ENCODE measurements around the gene SSBP3.
"Not testable (repeated sequence)": the region's sequence is repeated elsewhere in the genome, so short reads cannot be mapped to it uniquely, and the experiment has no call there.

The SSBP3 gene

DNA sequence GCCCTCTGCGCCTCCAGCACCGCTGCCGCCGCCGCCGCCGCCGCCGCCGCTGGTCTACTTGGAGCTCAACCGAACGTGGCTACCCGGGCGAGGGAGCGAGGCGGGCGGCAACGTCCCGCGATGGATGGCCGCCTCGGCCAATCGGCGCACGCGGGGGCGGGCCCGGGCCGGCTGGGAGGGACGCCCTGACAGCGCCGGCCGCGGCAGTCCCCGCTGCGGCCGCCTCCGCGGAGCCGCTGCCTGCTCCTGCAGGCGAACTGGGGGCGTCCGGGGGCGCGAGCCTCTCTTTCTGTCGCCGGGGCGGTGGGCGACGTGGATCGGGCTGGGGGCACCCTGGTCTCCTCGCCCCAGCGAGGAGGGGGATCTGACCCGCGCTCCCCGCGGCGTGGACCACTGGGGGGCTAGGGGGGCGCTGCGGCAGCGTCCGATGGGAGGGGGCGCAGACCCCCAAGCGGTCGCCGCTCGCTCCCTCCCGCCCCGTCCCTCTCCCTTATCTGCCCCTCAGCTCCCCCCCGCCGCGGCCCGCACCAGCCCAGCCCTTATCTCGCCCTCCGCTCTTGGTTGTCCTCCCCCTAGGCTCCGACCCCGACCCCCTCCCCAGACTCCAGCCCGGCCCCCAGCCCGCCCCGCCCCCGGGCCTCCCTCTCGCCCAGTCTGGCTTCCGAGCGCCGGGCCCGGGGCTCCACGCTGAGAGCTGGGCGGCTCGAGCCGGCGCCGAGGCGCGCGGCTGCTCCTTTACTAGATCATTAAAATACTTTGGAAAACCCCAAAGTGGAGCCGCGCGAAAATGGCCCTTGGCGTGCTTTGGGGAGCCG is at the start of gene SSBP3:
TSS of gene SSBP3 (minus strand) at position 56 of the 815 bp plus-strand sequence.
- peak; percentile 95 for DNase-seq

DNA sequence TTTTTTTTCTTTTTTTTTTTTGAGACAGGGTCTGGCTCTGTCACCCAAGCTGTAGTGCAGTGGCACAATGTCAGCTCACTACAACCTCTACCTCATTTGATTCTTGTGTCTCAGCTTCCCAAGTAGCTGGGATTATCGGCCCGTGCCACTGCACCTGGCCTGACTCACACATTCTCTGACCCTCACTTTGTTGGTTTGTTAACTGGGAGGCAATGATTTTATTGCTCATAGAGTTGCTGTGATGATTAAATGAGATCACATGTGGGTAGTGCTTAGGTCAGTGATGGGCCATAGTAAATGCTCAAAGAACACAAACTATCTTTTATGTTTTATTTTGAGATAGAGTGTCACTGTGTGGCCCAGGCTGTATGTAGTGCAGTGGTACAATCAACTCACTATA is 47.3 kb upstream of the SSBP3 start:
- no peak for DNase-seq

DNA sequence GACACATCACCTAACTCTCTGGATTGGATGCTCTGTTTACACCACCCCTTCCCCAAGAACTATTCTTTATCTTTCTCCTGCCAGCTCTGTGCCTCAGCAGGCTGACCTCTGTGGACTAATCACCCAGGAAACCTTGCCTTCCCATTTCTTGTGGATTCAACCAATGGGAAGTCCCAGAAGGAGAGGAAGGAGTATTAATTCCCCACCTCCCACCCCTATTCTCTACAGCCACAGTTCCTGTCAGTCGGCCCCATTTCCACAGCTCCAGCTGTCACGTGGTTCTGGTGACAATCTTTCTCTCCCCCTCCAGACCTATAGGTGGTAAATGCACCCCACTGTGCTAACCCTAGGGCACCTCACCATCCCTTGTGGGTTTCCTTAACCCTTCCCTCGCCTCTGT is 46.8 kb upstream of the SSBP3 start:
- DNase-seq, result no peak

DNA sequence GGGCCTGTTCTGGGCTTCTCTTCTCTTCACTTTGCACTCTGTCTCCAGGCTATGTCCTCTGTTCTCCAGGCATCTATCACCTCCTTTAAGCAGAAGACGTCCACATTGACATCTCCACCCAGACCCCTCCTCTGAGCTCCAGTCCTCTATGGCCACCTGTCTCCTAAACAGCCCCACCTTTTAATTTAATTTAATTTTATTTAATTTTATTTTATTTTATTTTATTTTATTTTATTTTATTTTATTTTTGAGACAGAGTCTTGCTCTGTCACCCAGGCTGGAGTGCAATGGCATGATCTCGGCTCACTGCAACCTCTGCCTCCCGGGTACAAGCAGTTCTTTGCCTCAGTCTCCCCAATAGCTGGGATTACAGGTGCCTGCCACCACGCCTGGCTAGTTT is 43.2 kb upstream of the SSBP3 start:
- not testable (repeated sequence) for DNase-seq

DNA sequence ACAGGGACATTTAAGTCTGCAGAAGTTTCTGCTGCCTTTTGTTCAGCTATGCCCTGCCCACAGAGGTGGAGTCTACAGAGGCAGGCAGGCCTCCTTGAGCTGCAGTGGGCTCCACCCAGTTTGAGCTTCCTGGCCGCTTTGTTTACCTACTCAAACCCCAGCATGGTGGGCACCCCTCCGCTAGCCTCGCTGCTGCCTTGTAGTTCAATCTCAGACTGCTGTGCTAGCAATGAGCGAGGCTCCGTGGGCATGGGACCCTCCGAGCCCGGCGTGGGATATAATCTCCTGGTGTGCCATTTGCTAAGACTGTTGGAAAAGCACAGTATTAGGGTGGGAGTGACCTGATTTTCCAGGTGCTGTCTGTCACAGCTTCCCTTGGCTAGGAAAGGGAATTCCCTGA is 42.6 kb upstream of the SSBP3 start:
- DNase-seq, result not testable (repeated sequence)

DNA sequence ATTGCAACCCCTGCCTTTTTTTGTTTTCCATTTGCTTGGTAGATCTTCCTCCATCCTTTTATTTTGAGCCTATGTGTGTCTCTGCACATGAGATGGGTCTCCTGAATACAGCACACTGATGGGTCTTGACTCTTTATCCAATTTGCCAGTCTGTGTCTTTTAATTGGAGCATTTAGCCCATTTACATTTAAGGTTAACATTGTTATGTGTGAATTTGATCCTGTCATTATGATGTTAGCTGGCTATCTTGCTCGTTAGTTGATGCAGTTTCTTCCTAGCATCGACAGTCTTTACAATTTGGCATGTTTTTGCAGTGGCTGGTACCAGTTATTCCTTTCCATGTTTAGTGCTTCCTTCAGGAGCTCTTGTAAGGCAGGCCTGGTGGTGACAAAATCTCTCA is 40.9 kb upstream of the SSBP3 start:
- not testable (repeated sequence) for DNase-seq

DNA sequence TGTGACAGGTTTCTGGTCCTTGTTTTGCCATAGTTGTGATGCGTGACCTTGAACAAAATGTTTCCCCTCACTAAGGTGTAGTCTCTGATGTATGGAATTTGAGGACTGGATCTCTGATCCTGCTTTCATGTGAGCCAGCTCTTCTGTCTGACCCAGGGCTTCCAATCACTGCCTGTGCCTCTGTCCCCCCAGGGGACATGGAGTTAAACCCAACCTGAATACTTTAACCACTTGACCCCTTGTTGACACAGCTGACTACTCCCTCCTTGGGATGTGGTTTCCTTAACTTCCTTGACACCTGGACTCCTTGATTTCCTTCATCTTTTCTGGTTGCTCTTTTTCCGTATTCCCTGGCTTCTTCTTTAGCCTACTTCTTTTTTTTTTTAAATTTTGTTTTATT is 36.0 kb upstream of the SSBP3 start:
- no peak for DNase-seq

DNA sequence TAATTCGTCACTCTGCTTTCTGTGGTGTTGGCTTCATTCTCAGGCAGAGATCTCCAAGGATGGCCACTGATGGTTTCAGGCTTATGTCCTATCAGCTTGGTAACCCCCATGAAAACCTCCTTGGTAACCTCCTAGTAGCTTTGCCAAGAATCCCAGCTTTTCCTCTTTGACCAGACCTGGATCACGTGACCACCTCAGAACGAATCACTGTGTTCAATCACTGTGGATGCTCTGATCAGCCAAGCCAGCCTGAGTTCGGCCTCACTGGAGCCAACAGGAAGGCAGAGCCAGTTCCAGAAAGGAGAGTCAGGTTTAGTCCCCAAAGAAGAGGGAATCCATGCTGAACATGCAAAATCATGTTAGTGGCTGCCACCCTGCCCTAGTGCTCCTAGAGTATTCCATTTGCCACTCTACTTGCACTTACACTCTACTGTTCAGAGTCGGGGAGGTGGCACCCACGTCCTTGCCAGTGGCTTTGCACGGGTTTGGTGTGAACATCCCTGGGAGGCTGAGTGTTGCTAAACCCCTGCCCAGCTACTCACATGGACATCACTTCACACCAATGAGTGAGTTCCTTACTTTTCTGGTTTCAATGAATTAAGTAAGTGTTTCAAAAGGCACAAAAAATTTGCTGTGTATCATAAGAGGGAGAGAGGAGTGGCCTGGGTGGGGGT is 33.5 kb upstream of the SSBP3 start:
- DNase-seq, result no peak

DNA sequence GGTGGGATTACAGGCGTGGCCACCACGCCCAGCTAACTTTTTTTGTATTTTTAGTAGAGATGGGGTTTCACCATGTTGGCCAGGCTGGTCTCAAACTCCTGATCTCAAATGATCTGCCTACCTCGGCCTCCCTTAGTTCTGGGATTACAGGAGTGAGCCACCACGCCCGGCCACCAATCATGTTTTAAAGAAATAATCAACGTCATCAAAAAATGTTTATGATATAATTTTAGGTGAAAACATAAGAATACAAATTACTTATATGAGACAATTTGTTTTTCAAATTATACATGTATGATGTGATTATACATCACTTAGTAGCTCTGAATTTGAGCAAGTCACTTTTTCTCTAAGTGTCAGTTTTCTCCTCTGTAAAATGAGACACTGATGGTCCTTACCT is 31.6 kb upstream of the SSBP3 start:
- no peak for DNase-seq

DNA sequence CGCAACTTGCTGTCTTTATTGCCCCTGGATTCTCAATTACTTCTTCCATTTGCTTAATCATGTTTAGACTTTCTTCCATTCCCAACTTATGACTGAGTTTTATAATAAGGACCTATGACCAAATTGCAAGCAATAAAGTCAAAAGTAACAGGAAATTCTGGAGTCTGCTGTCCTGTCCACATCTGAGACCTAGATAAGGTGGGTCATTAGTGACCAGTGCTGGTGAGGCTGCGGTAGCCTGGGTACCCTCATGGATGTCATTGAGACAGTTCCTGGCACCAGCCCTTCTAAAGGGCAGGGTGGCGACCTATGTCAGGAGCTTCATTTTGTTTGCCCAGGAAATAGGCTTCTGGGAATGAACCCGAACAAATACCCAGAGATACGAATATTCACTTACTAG is 30.6 kb upstream of the SSBP3 start:
- DNase-seq, result no peak

DNA sequence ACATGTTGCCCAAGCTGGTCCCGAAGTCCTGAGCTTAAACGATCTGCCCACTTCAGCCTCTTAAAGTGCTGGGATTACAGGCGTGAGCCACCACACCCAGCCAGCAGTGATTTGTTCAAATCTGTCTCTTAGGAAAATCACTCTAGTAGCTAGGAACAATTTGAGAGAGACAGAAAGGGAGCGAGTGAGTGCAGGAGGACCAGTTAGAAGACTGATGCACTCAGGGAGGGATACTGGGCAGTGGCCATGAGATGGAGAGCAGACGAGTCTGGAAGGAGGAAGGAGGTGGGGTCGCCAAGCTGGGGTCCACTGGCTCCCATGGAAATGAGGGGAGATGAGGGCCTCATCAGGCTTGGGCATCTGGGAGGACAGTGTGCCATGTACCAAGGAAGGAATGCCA is 23.6 kb upstream of the SSBP3 start:
- DNase-seq, result no peak

DNA sequence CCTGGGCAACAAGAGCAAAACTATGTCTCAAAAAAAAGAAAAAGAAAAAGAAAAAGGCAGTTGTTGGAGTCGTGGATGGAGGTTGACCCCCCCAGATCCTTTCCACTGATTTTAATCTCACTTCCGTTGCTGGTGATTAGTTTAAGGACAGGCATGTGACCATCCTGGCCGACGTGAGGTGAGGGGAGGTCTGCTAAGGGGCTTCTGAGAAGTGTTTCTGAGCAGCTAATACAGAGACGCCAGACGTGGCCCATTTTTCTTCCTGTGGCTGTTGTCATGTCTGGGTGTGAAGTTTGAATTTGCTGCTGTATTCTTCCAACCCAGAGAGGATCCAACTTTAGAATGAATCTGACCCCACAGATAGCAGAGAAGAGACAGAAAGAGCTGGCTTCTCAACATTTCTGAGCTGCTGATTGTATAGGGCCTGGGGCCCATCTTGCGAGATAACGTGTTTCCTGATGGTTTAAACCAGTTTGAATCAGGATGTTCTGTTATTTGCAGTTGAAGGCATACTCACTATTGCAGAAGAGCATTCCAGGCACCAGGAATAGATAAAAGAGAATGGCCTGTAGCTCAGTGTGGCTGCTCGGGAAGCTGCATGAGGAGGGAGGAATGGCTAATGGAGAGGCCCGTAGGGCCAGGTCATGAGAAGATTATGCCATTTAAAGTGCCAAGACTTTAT is 22.8 kb upstream of the SSBP3 start:
- no peak for DNase-seq

DNA sequence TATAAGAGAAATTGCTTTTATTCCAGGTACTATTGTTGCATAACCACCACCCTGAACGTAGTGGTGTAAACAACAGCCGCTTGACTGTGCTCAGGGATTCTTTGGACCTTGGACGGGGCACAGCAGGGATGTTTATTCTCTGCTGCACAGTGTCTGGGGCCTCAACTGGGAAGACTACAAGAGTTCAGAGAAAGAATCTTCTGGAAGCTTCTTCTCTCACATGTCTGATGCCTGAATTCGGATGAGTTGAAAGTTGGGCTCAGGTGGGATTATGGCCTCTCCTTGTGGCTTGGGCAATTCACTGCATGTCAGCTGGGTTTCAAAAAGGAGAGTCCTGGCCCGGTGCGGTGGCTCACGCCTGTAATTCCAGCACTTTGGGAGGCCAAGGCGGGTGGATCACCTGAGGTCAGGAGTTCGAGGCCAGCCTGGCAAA is 19.0 kb upstream of the SSBP3 start:
- no peak for DNase-seq

DNA sequence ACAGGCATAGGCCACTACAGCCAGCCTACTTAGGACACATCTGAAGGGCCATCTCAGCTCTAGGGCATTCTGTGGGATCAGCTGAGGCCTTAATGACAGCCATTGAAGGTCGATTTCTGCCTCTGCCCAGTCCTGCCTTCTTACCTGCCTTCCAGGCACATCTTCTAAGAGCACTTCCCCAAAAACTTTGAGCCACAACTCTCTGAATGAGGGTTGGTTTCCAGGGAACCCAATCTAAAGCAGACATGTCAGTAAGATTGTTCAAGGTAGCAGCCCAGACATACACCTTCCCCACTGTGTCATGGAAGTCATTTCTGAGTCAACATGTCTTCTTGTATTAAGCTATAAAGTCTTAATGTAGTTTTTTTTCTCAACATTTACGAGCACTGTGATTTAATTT is 18.2 kb upstream of the SSBP3 start:
- DNase-seq, result no peak

DNA sequence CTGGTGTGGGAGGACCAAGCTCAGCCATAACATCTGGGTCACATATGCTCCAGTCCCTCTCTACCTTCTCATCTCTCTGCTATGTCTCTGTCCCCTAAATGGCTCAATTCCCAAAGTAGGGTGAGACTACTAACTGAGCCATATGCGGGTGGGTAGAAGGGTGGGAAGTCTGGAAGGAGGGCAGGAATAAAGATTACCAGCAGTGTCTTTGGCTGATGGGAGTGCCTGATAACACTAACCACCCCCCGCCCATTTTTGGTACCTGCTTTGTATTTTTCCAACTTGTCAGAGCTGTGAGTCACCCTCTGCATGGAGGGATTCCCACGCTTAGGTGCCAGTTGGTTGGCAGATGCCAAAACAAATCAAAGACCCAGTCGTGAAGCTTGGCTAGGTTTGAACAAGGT is 14.9 kb upstream of the SSBP3 start:
- no peak for DNase-seq

DNA sequence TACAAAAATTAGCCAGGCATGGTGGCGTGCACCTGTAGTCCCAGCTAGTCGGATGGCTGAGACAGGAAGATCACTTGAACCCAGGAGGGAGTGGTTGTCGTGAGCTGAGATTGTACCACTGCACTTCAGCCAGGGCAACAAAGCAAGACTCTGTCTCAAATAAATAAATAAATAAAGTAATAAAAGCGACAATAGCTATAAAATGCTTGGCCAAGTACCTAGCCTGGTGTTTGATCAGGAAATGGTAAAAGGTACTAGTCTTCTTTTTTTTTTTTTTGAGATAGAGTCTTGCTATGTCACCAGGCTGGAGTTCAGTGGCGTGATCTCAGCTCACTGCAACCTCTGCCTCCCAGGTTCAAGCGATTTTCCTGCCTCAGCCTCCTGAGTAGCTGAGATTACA is 12.4 kb upstream of the SSBP3 start:
- not testable (repeated sequence) for DNase-seq

DNA sequence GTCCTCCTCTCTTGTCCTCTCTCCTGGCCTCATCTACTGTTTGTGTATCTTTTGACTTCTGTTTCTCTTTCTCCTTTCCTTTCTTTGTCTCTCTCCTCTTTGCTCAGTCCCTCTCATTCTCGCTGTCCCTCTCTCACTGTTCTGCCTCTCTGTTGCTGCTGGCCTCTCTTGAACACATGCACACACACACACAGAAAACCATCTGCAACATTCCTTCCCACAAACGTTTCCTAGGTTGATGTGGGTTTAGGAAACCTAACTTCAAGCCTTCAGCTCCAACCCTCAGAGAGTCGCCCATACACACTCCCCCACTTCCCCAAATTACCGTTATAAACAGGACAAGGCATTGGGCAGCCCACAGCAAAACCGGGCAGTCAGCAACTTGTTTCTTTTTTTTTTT is 10.9 kb upstream of the SSBP3 start:
- no peak for DNase-seq

DNA sequence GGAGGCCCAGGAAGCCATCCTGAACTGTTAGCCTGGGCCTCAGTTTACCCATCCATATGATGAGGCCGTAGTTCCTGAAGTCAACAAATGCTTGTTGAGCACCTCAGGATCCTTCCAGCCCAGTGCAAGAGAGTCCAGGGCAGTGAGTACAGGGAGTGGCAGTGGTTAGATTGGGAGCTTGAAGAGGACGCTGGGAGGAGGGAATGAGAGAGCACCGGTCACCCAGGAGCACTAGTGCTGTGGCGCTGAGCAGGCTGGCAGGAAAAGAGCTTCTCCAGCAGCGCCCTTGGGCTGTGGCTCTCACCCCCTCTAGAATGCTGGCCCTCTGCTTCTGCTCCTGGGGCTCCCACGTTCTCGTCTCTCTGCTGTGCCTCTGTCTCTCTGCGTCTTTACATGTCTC is 10.2 kb upstream of the SSBP3 start:
- no peak for DNase-seq

DNA sequence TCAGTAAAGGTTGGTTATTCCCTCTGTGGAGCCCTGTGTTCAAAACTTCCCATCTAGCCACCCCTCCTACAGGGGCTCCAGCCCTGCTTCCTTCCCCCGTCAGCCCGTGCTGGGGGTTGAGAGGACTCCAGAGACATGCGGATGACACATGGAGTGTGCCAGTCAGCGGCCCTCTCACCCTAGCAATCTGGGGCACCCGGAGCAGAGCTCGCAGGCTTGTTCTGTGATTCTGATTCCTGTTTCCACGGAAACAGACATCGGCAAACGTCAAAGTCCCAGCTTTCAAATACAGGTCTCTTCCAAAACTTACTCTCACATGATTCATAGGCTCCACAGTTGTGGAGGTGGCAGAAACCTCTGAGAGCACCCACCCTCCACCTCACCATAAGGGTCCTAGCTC is 9.8 kb upstream of the SSBP3 start:
- no peak for DNase-seq

DNA sequence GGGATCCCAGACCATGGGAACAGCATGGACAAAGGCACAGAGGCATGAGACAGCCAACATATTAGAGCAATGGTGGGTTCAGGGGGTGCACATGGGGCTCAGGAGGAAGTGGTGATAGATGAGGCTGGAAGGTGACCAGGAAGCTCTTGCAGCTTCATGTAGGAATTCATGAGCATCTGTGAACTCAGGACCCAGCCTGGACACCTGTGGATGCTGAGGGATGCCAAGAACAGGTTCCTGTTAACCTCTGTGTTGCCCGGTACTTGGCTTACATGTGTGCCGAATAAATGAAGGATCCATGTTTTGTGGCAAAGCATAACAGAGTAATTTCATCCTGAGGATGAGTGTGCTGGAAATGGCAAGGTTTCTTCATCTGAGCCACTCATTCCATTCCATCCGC is 9.3 kb upstream of the SSBP3 start:
- DNase-seq, result no peak

DNA sequence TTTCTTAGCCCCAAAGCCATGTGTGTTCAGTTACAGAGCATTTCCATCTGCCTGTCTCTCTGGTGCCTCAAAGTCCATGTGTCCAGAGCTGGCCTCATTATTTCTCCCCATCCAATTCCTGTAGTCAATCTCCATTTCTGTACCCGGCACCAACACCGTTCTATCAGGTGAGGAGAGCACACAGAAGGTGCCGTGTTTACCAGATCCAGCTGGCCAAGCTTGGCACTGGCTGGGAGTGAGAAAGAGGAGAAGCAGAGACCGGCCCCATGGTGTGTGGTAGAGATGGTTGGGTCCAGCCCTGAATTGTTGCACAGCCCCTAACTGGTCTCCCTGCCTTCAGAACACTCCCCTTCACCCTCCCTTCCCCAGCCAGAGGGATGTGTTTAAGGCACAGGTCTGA is 7.5 kb upstream of the SSBP3 start:
- DNase-seq, result no peak

DNA sequence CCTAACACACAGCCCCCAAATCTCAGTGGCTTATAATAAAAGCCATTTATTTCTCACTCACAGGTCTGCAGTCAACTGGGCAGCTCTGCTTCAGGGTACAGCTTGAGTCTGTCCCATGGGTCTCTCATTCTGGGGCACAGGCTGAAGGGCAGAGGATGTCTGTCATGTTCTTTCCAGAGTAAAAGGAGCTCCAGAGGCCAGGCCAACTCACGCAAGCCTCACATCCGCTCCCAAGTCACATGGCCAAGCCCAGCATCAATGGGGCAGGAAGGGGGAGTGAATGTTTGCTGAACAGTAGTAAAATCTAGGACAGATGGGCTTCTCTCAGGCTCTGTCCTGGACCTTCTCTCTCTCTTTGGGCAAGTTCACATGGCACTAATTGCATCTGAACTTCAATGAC is 7.1 kb upstream of the SSBP3 start:
- no peak for DNase-seq

DNA sequence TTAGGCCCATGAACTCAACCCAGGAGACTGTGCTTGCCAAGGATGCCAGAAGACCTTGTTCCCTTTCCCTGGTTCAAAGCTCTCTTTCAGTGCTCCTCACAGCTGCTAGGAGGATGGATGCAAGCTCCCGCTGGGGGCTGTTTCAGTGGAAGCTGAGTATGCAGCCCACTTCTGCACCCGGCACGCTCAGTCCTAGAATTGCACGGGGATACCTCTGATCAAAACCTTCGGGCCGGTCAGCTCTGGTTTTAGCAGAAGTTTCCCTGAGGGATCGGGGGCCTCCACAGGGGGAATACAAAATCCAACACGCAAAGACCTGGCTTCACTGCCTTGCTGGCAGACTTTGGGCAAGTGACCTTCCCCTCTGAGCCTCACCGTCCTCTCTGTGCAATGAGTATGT is 4.2 kb upstream of the SSBP3 start:
- DNase-seq, result no peak

Data from activated CD8-positive, alpha-beta memory T cell treated with anti-CD3 and anti-CD28 coated beads for 24 hours (primary cell).